Measurements from ENCODE around the gene SETBP1. TPM values are rescaled to one million over a fixed set of nuclear protein-coding genes. Genes with fewer than 3 reads are reported as not detected.
A peak's percentile ranks its signal among the peaks of the same experiment; 100 is the strongest.

The SETBP1 gene
- total and polyA plus RNA-seq, 7 experiments from 2014 or later: 0.08 to 12.5 (median 2.5) TPM; not detected in 2

- H3K27me3 Mint-ChIP-seq: peaks cover 0 to 6% (median 0%) of the 10 kb centered on the region in 5 donors
- DNase-seq (no peak), ATAC-seq (no peak)
- Histone ChIP-seq H3K4me1 (ENCODE audit: control insufficient read depth in 2 of 2, insufficient read depth in 2 of 2, low read length in 2 of 2) (no peaks in the 10 kb centered on the region), H3K36me3 (ENCODE audit: control insufficient read depth in 2 of 3, insufficient read depth in 3 of 3, low read length in 3 of 3) (no peaks in the 10 kb centered on the region), H3K4me3 (ENCODE audit: low read length) (no peak overlapping the region), H3K27me3 (ENCODE audit: control insufficient read depth in 2 of 2, insufficient read depth in 2 of 2, low read length in 2 of 2) (no peaks in the 10 kb centered on the region), H3K27ac (ENCODE audit: low read depth, low read length) (no peak overlapping the region), H3K9me3 (ENCODE audit: control insufficient read depth in 2 of 3, low read length in 3 of 3) (no peaks in the 10 kb centered on the region)
- ChIA-PET POLR2A (no interaction called here), CTCF (no interaction called here)
- intact Hi-C loops (cut with micrococcal nuclease): no loop called here
- H3K27ac Mint-ChIP-seq: no peak overlapping the region
- no peak overlapping the region for H3K4me3 Mint-ChIP-seq
- H3K36me3 Mint-ChIP-seq: no peaks in the 10 kb centered on the region
- no peaks in the 10 kb centered on the region for H3K4me1 Mint-ChIP-seq
- peaks cover 0 to 1% (median 0%) of the 10 kb centered on the region in 11 donors for H3K9me3 Mint-ChIP-seq
Observed at GRCh38 chr18:45019469-45019868, 338.8 kb downstream of the SETBP1 start.

GRCh38 chr18:45023519-45023918 lies 342.8 kb downstream of the SETBP1 start:
- CTCF ChIA-PET: no interaction called here
- H3K27ac ChIP-seq (ENCODE audit: low read depth, low read length): no peak overlapping the region

GRCh38 chr18:45024357-45025088 lies 343.8 kb downstream of the SETBP1 start:
- H3K4me3 Mint-ChIP-seq: no peak overlapping the region
- H3K4me3 ChIP-seq (ENCODE audit: low read length): no peak overlapping the region
- H3K4me1 Mint-ChIP-seq: no peaks in the 10 kb centered on the region
- H3K27me3 Mint-ChIP-seq: no peaks in the 10 kb centered on the region
- POLR2A ChIA-PET: no interaction called here
- DNase-seq (no peak), ATAC-seq (peak; percentile 27)
- H3K9me3 Mint-ChIP-seq: peaks cover 0 to 1% (median 0%) of the 10 kb centered on the region in 11 donors
- no peaks in the 10 kb centered on the region for H3K36me3 ChIP-seq (ENCODE audit: control insufficient read depth in 2 of 3, insufficient read depth in 3 of 3, low read length in 3 of 3)
- no peaks in the 10 kb centered on the region for H3K27me3 ChIP-seq (ENCODE audit: control insufficient read depth in 2 of 2, insufficient read depth in 2 of 2, low read length in 2 of 2)
- H3K27ac ChIP-seq (ENCODE audit: low read depth, low read length): no peak overlapping the region
- no peaks in the 10 kb centered on the region for H3K4me1 ChIP-seq (ENCODE audit: control insufficient read depth in 2 of 2, insufficient read depth in 2 of 2, low read length in 2 of 2)
- H3K36me3 Mint-ChIP-seq: no peaks in the 10 kb centered on the region
- intact Hi-C loops (cut with micrococcal nuclease): no loop called here
- H3K9me3 ChIP-seq (ENCODE audit: control insufficient read depth in 2 of 3, low read length in 3 of 3): no peaks in the 10 kb centered on the region
- no peak overlapping the region for H3K27ac Mint-ChIP-seq
- CTCF ChIA-PET: no interaction called here

More at GRCh38 chr18:45023519-45023918, 342.8 kb downstream of the SETBP1 start:
- Histone ChIP-seq H3K4me1 (ENCODE audit: control insufficient read depth in 2 of 2, insufficient read depth in 2 of 2, low read length in 2 of 2) (no peaks in the 10 kb centered on the region), H3K4me3 (ENCODE audit: low read length) (no peak overlapping the region), H3K36me3 (ENCODE audit: control insufficient read depth in 2 of 3, insufficient read depth in 3 of 3, low read length in 3 of 3) (no peaks in the 10 kb centered on the region), H3K9me3 (ENCODE audit: control insufficient read depth in 2 of 3, low read length in 3 of 3) (no peaks in the 10 kb centered on the region), H3K27me3 (ENCODE audit: control insufficient read depth in 2 of 2, insufficient read depth in 2 of 2, low read length in 2 of 2) (no peaks in the 10 kb centered on the region)
- intact Hi-C loops (cut with micrococcal nuclease): no loop called here
- no peak overlapping the region for H3K4me3 Mint-ChIP-seq
- H3K27ac Mint-ChIP-seq: no peak overlapping the region
- peaks cover 0 to 2% (median 0%) of the 10 kb centered on the region in 5 donors for H3K27me3 Mint-ChIP-seq
- DNase-seq (no peak), ATAC-seq (no peak)
- H3K9me3 Mint-ChIP-seq: peaks cover 0 to 1% (median 0%) of the 10 kb centered on the region in 11 donors
- no peaks in the 10 kb centered on the region for H3K36me3 Mint-ChIP-seq
- H3K4me1 Mint-ChIP-seq: no peaks in the 10 kb centered on the region
- POLR2A ChIA-PET: no interaction called here

GRCh38 chr18:45025089-45025450 lies 344.4 kb downstream of the SETBP1 start:
- Mint-ChIP-seq H3K36me3 (no peaks in the 10 kb centered on the region), H3K9me3 (no peaks in the 10 kb centered on the region), H3K4me1 (no peaks in the 10 kb centered on the region), H3K27ac (no peak overlapping the region), H3K4me3 (no peak overlapping the region), H3K27me3 (no peaks in the 10 kb centered on the region)
- no peaks in the 10 kb centered on the region for H3K4me1 ChIP-seq (ENCODE audit: control insufficient read depth in 2 of 2, insufficient read depth in 2 of 2, low read length in 2 of 2)
- CTCF ChIA-PET: no interaction called here
- H3K27me3 ChIP-seq (ENCODE audit: control insufficient read depth in 2 of 2, insufficient read depth in 2 of 2, low read length in 2 of 2): no peaks in the 10 kb centered on the region
- POLR2A ChIA-PET: no interaction called here
- ATAC-seq: no peak
- no peak overlapping the region for H3K4me3 ChIP-seq (ENCODE audit: low read length)
- intact Hi-C loops (cut with micrococcal nuclease): no loop called here
- no peak overlapping the region for H3K27ac ChIP-seq (ENCODE audit: low read depth, low read length)
- no peaks in the 10 kb centered on the region for H3K9me3 ChIP-seq (ENCODE audit: control insufficient read depth in 2 of 3, low read length in 3 of 3)
- no peaks in the 10 kb centered on the region for H3K36me3 ChIP-seq (ENCODE audit: control insufficient read depth in 2 of 3, insufficient read depth in 3 of 3, low read length in 3 of 3)
- no peak for DNase-seq

GRCh38 chr18:45026162-45026561 lies 345.5 kb downstream of the SETBP1 start:
- Histone ChIP-seq H3K9me3 (ENCODE audit: control insufficient read depth in 2 of 3, low read length in 3 of 3) (no peaks in the 10 kb centered on the region), H3K27ac (ENCODE audit: low read depth, low read length) (no peak overlapping the region), H3K4me3 (ENCODE audit: low read length) (no peak overlapping the region), H3K36me3 (ENCODE audit: control insufficient read depth in 2 of 3, insufficient read depth in 3 of 3, low read length in 3 of 3) (no peaks in the 10 kb centered on the region), H3K27me3 (ENCODE audit: control insufficient read depth in 2 of 2, insufficient read depth in 2 of 2, low read length in 2 of 2) (no peaks in the 10 kb centered on the region), H3K4me1 (ENCODE audit: control insufficient read depth in 2 of 2, insufficient read depth in 2 of 2, low read length in 2 of 2) (no peaks in the 10 kb centered on the region)
- no peak for DNase-seq
- no peak for ATAC-seq
- ChIA-PET POLR2A (no interaction called here), CTCF (no interaction called here)
- Mint-ChIP-seq H3K4me1 (no peaks in the 10 kb centered on the region), H3K27ac (no peak overlapping the region), H3K27me3 (no peaks in the 10 kb centered on the region), H3K36me3 (no peaks in the 10 kb centered on the region), H3K9me3 (peaks cover 0 to 4% (median 0%) of the 10 kb centered on the region in 11 donors), H3K4me3 (no peak overlapping the region)
- intact Hi-C loops (cut with micrococcal nuclease): no loop called here

- POLR2A ChIA-PET: no interaction called here
- CTCF ChIA-PET: no interaction called here
- ATAC-seq: no peak
- H3K27ac Mint-ChIP-seq: no peak overlapping the region
- no peaks in the 10 kb centered on the region for H3K27me3 Mint-ChIP-seq
- Histone ChIP-seq H3K4me3 (ENCODE audit: low read length) (no peak overlapping the region), H3K9me3 (ENCODE audit: control insufficient read depth in 2 of 3, low read length in 3 of 3) (no peaks in the 10 kb centered on the region), H3K27ac (ENCODE audit: low read depth, low read length) (no peak overlapping the region), H3K36me3 (ENCODE audit: control insufficient read depth in 2 of 3, insufficient read depth in 3 of 3, low read length in 3 of 3) (no peaks in the 10 kb centered on the region), H3K27me3 (ENCODE audit: control insufficient read depth in 2 of 2, insufficient read depth in 2 of 2, low read length in 2 of 2) (no peaks in the 10 kb centered on the region), H3K4me1 (ENCODE audit: control insufficient read depth in 2 of 2, insufficient read depth in 2 of 2, low read length in 2 of 2) (no peaks in the 10 kb centered on the region)
- DNase-seq: no peak
- no peaks in the 10 kb centered on the region for H3K36me3 Mint-ChIP-seq
- H3K9me3 Mint-ChIP-seq: peaks cover 0 to 9% (median under 1%) of the 10 kb centered on the region in 11 donors
- no peaks in the 10 kb centered on the region for H3K4me1 Mint-ChIP-seq
- no peak overlapping the region for H3K4me3 Mint-ChIP-seq
- intact Hi-C loops (cut with micrococcal nuclease): no loop called here
Observed at GRCh38 chr18:45034179-45034578, 353.5 kb downstream of the SETBP1 start.

GRCh38 chr18:45037618-45038017 lies 356.9 kb downstream of the SETBP1 start:
- no peak overlapping the region for H3K27ac ChIP-seq (ENCODE audit: low read depth, low read length)
- no peaks in the 10 kb centered on the region for H3K36me3 ChIP-seq (ENCODE audit: control insufficient read depth in 2 of 3, insufficient read depth in 3 of 3, low read length in 3 of 3)
- H3K9me3 ChIP-seq (ENCODE audit: control insufficient read depth in 2 of 3, low read length in 3 of 3): no peaks in the 10 kb centered on the region
- intact Hi-C loops (cut with micrococcal nuclease): no loop called here
- DNase-seq (no peak), ATAC-seq (no peak)
- H3K4me1 ChIP-seq (ENCODE audit: control insufficient read depth in 2 of 2, insufficient read depth in 2 of 2, low read length in 2 of 2): no peaks in the 10 kb centered on the region
- no peak overlapping the region for H3K4me3 Mint-ChIP-seq
- no peaks in the 10 kb centered on the region for H3K27me3 Mint-ChIP-seq
- H3K4me1 Mint-ChIP-seq: no peaks in the 10 kb centered on the region
- H3K27ac Mint-ChIP-seq: no peak overlapping the region
- peaks cover 0 to 3% (median 0%) of the 10 kb centered on the region in 11 donors for H3K9me3 Mint-ChIP-seq
- no peaks in the 10 kb centered on the region for H3K36me3 Mint-ChIP-seq
- POLR2A ChIA-PET: no interaction called here
- no peaks in the 10 kb centered on the region for H3K27me3 ChIP-seq (ENCODE audit: control insufficient read depth in 2 of 2, insufficient read depth in 2 of 2, low read length in 2 of 2)
- H3K4me3 ChIP-seq (ENCODE audit: low read length): no peak overlapping the region
- CTCF ChIA-PET: no interaction called here
